Esophagus (tissue), 2 donors: ENCODE measurements around the gene MOB2. TPM values are rescaled to one million over a fixed set of nuclear protein-coding genes. Genes with fewer than 3 reads are reported as not detected.

Experiments
- H3K27ac ChIP-seq, 2 donors: one replicate each; pipeline ENCODE4 v1.5.1; 2013; ENCODE audit warnings: low read depth in 2 of 2, mild to moderate bottlenecking in 2 of 2, inconsistent platforms in 1 of 2, low read length in 1 of 2, moderate library complexity in 1 of 2
- H3K27me3 ChIP-seq, 2 donors: one replicate each; pipeline ENCODE4 v1.6.1; 2013; ENCODE audit warnings: low read length in 2 of 2, control low read depth in 1 of 2, mild to moderate bottlenecking in 1 of 2; ENCODE audit not compliant: insufficient read depth in 2 of 2, control insufficient read depth in 1 of 2
- H3K36me3 ChIP-seq, 2 donors: one replicate each; pipeline ENCODE4 v1.6.1; 2013; ENCODE audit warnings: low read length in 1 of 2; ENCODE audit not compliant: control insufficient read depth in 2 of 2, insufficient read depth in 2 of 2
- H3K4me1 ChIP-seq, 2 donors: one replicate each; pipeline ENCODE4 v1.6.1; 2013; ENCODE audit warnings: low read length in 1 of 2; ENCODE audit not compliant: control insufficient read depth in 2 of 2, insufficient read depth in 2 of 2
- H3K4me3 ChIP-seq, 2 donors: one replicate each; pipeline ENCODE4 v1.5.1; 2013; ENCODE audit warnings: low read length in 2 of 2, mild to moderate bottlenecking in 2 of 2, low read depth in 1 of 2, moderate library complexity in 1 of 2
- H3K9me3 ChIP-seq, 2 donors: one replicate each; pipeline ENCODE4 v1.6.1; 2013; ENCODE audit warnings: mild to moderate bottlenecking in 2 of 2, low read depth in 1 of 2, low read length in 1 of 2, moderate library complexity in 1 of 2; ENCODE audit not compliant: control insufficient read depth in 2 of 2, insufficient read depth in 1 of 2
- WGBS, 2 donors: extraction: QIAGEN DNeasy Blood & Tissue Kit; methylation state at CpG; one replicate each; pipeline ENCODE4 v1.1.7; 2013; 5-methylcytosine and 5-hydroxymethylcytosine counted together
- polyA plus RNA-seq, 2 donors: library from polyadenylated mRNA; stranded (reverse); fragments of 200-250 nt; gene quantifications; one replicate each; pipeline ENCODE4 v1.2.3, GENCODE V29; 2013
- donor health status: healthy with polysubstance abuse.
- donor health status: Bipolar disorder and iron deficiency.

MOB2 gene
- polyA plus RNA-seq, 2 donors, result 33.2 to 43.8 TPM

DNA sequence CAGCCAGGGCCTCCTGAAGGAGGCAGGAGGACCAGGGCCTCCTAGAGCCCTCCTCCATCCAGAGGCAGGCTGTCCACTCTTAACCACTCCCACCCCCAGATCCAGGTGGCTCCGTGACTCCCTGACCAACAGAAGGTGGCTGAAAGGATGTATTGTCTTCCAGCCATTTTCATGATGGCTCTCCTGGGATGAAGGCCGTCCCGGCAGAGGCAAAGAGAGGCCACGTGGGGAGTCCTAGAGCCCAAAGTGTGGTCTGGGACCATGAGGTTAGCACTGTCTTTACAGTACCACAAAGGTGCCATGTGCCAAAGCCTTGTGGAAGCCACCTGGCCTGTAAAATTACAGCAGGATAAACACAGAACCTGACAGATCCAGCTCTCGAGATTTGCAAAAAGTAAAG, 43.2 kb upstream of the MOB2 start:
- no peak overlapping the region for H3K27ac ChIP-seq
- H3K9me3 ChIP-seq, result no peaks in the 10 kb centered on the region
- no peaks in the 10 kb centered on the region for H3K27me3 ChIP-seq
- H3K4me1 ChIP-seq, result peaks cover 12 to 53% of the 10 kb centered on the region in 2 donors
- WGBS, 2 donors, result 81% methylated on average over 5 of the region's 5 CpGs
- peaks cover 2 to 13% of the 10 kb centered on the region in 2 donors for H3K36me3 ChIP-seq
- H3K4me3 ChIP-seq, result no peak overlapping the region

DNA sequence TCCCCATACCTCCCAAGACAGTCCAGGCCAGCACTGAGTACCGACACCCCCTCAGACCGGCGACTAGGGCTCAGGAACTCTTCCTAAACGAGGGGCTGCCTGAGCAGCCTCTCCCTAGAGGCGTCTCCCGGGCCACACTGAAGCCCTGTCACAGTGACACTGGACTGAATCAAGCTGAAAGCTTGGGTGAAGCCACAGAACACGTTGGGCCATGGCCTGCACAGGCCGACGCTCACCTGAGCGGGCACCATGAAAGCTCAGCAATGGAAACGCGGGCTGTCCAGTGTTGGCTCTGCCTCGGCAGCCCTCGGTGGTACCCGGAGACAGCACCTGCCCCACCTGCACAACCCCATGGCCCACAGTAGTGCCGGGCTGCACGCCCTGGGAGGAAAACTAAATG, 42.7 kb upstream of the MOB2 start:
- Histone ChIP-seq H3K4me3 (no peak overlapping the region), H3K4me1 (peaks cover 7 to 48% of the 10 kb centered on the region in 2 donors), H3K27ac (no peak overlapping the region), H3K27me3 (no peaks in the 10 kb centered on the region), H3K36me3 (peaks cover 2 to 10% of the 10 kb centered on the region in 2 donors), H3K9me3 (no peaks in the 10 kb centered on the region)
- WGBS, 2 donors, result 93 to 95% methylated on average over 17 of the region's 17 CpGs

DNA sequence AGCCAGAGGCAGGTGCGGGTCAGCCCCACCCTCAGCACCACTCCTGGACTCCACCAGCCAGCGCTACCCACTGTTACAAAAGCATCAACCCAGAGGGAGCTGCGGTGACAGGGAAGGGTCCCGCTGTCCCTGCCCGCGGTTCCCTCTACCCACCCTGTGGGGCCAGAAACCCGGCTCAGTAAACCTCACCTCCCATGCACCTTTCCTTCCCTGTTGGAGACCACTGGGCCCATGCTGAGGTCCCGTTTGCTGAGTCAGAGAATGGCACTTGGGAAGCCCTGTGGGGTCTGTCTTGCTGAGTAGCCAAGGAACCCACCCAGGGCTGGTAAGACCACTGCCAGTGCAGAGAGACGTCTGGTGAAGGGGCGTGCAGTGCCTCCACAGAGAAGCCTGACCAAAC, 42.1 kb upstream of the MOB2 start:
- no peak overlapping the region for H3K4me3 ChIP-seq
- H3K4me1 ChIP-seq, result peaks cover 5 to 50% of the 10 kb centered on the region in 2 donors
- 89 to 92% methylated on average over 10 of the region's 10 CpGs for whole genome bisulfite sequencing, 2 donors
- peaks cover 2 to 10% of the 10 kb centered on the region in 2 donors for H3K36me3 ChIP-seq
- no peaks in the 10 kb centered on the region for H3K9me3 ChIP-seq
- H3K27me3 ChIP-seq, result no peaks in the 10 kb centered on the region
- no peak overlapping the region for H3K27ac ChIP-seq

DNA sequence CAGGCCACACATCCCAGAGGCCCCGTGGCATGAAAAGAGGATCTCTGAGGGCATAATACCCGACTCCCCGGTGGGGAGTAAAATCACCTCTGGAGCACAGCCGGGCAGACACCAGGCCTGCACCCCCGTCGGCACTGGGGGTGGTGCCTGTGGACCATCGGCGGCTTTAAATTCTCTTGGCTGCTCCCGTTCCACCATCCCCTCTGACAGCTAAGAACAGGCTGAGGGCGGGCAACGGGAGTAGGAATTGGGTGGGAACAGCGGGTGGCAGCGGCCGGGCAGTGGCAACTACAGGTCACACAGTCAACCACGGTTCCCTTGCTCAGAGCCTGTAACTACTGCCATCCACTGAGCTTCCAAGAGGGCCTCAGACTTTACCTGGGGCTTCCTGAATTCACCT, 40.2 kb upstream of the MOB2 start:
- H3K27ac ChIP-seq, result no peak overlapping the region
- no peaks in the 10 kb centered on the region for H3K27me3 ChIP-seq
- H3K9me3 ChIP-seq, result no peaks in the 10 kb centered on the region
- H3K4me3 ChIP-seq, result no peak overlapping the region
- WGBS, 2 donors, result 90 to 91% methylated on average over 15 of the region's 15 CpGs
- H3K36me3 ChIP-seq, result peaks cover 2 to 10% of the 10 kb centered on the region in 2 donors
- H3K4me1 ChIP-seq, result peaks cover 7 to 33% of the 10 kb centered on the region in 2 donors

DNA sequence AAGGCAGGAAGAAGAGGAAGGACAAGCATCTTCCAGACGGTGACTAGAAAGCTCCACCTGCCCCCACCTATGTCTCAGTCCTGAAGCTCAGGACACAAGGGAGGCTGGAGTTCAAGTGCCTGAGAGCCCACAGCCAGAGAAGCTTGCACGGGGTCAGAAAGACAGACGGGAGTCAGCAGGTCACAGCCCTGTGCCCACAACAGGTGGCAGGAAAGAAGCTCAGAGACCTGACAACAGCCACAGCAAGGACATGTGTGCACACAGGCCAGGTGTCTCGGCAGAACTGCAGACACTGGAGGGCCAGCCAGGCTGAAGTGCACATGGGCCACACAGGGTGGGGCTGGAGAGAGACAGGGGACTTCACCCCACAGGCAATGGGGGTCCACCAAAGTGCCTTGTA, 37.2 kb upstream of the MOB2 start:
- H3K4me3 ChIP-seq, result no peak overlapping the region
- no peaks in the 10 kb centered on the region for H3K9me3 ChIP-seq
- peaks cover 5 to 11% of the 10 kb centered on the region in 2 donors for H3K4me1 ChIP-seq
- 59 to 71% methylated on average over 4 of the region's 4 CpGs for WGBS, 2 donors
- H3K27me3 ChIP-seq, result no peaks in the 10 kb centered on the region
- peaks cover 2 to 9% of the 10 kb centered on the region in 2 donors for H3K36me3 ChIP-seq
- H3K27ac ChIP-seq, result no peak overlapping the region

DNA sequence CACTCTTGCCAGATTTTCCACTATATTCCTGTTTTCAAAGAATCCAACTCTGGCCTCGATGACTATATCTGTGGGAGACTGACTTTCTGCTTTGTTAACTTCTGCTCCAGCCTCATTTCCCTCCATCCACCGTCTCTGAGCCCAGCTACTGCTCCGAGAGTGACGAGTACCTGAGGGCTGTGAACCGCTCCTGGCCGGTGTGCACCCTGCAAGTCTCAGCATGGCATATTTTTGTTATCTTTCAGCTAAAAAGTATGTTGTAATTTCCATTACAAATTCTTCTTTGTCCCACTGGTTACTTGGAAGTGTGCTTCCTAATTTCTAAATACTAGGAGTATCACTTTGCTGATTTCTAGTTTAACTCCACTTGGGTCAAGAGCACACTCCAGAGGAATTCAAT, 36.5 kb upstream of the MOB2 start:
- Histone ChIP-seq H3K27me3 (no peaks in the 10 kb centered on the region), H3K9me3 (no peaks in the 10 kb centered on the region), H3K27ac (no peak overlapping the region), H3K36me3 (peaks cover 2 to 11% of the 10 kb centered on the region in 2 donors), H3K4me3 (no peak overlapping the region), H3K4me1 (peaks cover 5 to 8% of the 10 kb centered on the region in 2 donors)
- 56 to 78% methylated on average over 6 of the region's 6 CpGs for WGBS, 2 donors

DNA sequence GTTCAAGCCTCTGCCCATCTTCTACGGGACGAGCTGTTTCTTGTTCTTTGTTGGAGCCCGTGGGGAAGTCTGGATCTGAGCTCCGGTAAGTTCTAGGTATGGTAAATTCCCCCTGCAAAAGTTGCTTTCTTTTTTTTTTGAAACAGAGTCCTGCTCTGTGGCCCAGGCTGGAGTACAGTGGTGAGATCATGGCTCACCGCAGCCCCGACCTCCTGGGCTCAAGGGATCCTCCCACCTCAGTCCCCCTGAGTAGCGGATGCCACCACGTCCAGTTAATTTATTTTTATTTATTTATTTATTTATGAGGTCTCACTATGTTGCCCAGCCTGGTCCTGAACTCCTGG, 35.5 kb upstream of the MOB2 start:
- Histone ChIP-seq H3K36me3 (peaks cover under 1 to 10% of the 10 kb centered on the region in 2 donors), H3K27ac (no peak overlapping the region), H3K4me3 (no peak overlapping the region), H3K9me3 (no peaks in the 10 kb centered on the region), H3K27me3 (no peaks in the 10 kb centered on the region), H3K4me1 (peaks cover 5 to 8% of the 10 kb centered on the region in 2 donors)
- WGBS, 2 donors, result 72 to 87% methylated on average over 8 of the region's 8 CpGs

DNA sequence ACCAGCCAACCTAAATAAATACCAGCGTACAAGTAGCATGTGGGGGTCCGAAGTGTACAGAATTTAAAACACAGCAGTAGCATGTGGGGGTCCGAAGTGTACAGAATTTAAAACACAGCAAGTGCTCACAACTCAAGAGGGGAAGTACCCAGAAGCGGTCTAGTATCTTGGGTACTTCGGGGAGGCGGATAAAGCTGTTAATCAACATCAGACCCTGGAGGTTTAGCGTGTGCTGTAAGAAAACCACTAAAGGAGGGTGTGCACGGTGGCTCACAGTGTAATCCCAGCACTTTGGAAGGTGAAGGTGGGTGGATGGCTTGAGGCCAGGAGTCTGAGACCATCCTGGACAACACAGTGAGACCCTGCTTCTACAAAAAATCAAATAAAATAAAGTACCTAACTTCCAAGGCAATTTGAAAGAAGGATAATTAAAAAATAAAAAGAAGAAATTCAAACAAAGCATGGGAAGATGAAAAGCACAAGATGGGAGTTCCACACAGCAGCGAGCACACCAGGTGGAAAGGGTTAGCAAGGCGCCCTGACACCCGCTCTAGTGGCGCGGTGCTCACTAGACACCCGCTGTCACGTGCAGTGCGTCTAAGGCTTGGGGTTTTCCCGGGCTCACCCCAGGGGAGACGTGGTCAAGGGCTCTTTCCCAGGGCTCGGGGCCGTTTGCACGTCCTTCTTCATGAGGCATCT, 35.0 kb upstream of the MOB2 start:
- H3K4me3 ChIP-seq, result no peak overlapping the region
- WGBS, 2 donors, result 68 to 78% methylated on average over 21 of the region's 21 CpGs
- H3K4me1 ChIP-seq, result peaks cover 5 to 8% of the 10 kb centered on the region in 2 donors
- H3K9me3 ChIP-seq, result no peaks in the 10 kb centered on the region
- no peak overlapping the region for H3K27ac ChIP-seq
- no peaks in the 10 kb centered on the region for H3K27me3 ChIP-seq
- H3K36me3 ChIP-seq, result peaks cover 0 to 9% of the 10 kb centered on the region in 2 donors

DNA sequence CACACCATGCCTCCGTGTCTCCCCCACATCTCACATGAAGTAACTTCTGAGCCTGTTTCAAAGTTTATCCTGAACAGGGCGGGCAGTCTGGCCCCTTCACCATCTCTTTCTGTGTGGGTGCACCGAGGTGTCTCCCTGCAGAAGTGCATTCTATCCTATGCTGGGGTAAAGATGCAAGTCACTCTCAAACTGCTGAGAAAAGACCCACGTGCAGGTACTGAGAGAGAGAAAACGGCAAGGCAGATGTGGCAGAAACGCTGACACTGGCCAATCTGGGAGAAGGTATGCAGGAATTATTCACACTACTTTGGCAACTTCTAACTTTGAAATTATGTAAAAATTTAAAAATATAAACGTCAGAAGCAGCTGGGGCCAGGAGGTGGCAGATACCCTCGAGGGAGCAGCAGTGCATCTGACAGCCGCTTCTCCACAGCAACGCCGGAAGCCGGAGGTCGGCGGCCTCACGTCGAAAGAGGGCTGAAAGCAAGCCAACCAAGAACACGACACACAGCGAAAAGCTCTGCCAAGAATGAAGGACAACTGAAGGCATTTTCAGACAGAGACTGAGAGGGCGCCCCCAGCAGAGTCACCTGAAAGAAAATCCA, 34.2 kb upstream of the MOB2 start:
- no peaks in the 10 kb centered on the region for H3K9me3 ChIP-seq
- peaks cover 0 to 9% of the 10 kb centered on the region in 2 donors for H3K36me3 ChIP-seq
- no peak overlapping the region for H3K27ac ChIP-seq
- no peak overlapping the region for H3K4me3 ChIP-seq
- peaks cover 5 to 8% of the 10 kb centered on the region in 2 donors for H3K4me1 ChIP-seq
- 63 to 64% methylated on average over 19 of the region's 19 CpGs for WGBS, 2 donors
- H3K27me3 ChIP-seq, result no peaks in the 10 kb centered on the region

DNA sequence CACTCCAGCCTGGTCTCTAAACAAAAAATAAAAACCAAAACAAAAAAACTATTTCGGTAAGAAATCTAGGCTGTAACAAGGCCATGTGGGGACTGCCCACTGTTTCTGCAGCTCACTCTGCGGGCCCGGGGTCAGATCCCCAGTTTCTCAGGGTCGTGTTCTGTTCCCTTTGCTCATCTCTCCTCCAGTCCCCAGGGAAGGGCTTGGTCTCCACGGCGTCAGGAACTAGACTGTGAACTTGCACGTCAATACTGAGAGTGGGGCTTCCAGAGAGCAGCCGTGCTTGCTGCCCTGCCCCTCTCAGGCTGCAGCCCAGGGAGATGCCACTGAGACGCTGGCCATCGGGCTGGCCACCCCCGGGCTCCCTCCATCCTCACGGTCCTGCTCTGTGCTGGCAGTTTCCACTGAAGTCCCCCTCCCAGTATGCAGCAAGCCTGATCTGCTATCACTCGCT, 33.7 kb upstream of the MOB2 start:
- WGBS, 2 donors, result 80 to 82% methylated on average over 13 of the region's 13 CpGs
- Histone ChIP-seq H3K4me3 (no peak overlapping the region), H3K9me3 (no peaks in the 10 kb centered on the region), H3K36me3 (peaks cover 0 to 9% of the 10 kb centered on the region in 2 donors), H3K27me3 (no peaks in the 10 kb centered on the region), H3K27ac (no peak overlapping the region), H3K4me1 (peaks cover 5 to 12% of the 10 kb centered on the region in 2 donors)
